Measurements from ENCODE around the gene IGF2BP2.

- TF ChIP-seq CTCF (IDR thresholded peaks at IDR 0.05) (no peak), POLR2A (IDR thresholded peaks at IDR 0.05) (no peak)
Measured at GRCh38 chr3:185756477-185756876, 68.4 kb downstream of the IGF2BP2 start.
